ENCODE results near the gene PSMA5.
"Not testable (repeated sequence)": the region's sequence is repeated elsewhere in the genome, so short reads cannot be mapped to it uniquely, and the experiment has no call there.

The PSMA5 gene

DNA sequence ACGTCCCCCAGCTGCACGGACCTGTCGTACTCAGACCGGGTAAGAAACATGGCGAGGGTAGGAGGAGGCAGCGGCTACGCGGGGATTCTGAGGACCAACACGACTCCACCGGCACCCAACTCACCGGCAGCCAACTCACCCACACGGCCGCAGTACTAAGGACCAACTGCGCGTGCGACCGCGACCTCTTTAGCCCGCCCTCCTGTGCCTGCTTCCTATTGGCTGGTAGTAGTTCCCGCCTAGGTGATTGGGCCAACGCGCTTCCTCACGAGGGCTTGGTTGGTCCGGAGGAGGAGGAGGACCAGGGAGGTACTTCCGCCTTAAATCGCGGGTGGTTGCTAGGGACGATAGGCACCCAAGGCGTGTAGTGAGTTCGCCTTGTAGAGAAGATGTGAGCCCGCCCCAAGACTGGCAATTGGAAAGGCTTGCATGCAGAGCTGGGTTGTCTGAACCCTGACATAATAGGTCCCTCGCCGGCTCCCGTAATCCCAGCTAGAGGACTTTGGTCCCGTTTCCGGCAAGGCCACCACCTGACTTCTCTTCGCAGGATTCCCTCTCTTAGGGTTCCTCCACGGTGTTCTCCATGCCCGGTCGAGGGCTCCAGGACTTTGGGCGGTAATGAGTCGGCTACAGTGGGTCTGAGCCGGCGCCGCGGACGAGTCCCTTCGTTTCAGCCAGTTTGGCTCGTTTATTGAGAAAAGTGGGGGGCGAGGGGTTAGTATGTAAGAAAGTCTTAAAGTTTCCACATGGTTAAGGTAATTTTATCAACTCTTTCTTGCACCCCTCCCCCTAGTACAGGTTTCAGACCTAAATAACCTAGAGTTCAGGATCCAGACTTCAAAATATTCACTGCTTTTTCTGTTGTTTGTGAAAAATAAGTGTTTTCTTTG lies at the start of gene PSMA5:
Gene PSMA5, minus strand, starts transcription at position 168 of the 890 bp plus-strand sequence. Its CDS starts 118 bp downstream, at position 50.
- DNase-seq (ENCODE audit: low read depth): peak; percentile 99

DNA sequence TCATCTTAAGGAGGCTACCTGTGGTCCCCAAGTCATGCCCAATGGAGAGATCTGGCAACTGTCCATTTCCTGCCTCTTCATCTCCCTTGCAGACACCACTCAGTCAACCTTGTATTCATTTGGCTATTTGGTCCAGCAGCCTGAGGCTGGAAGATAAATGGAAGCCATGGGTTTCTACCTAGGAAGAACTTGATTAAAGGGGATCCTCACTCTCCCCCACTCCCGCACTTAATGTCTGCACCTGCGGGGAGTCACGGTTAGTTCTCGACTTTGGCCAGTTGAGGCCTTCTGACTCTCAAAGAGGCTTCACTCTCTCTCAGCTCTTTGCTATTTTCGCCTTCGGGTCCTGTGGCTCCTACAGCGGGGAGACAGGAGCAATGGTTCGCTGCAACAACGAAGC lies 49.0 kb upstream of the PSMA5 start:
- no peak for DNase-seq (ENCODE audit: low read depth)

GRCh38 chr1:109474697-109475096 lies 48.4 kb upstream of the PSMA5 start:
- DNase-seq (ENCODE audit: low read depth): no peak

DNA sequence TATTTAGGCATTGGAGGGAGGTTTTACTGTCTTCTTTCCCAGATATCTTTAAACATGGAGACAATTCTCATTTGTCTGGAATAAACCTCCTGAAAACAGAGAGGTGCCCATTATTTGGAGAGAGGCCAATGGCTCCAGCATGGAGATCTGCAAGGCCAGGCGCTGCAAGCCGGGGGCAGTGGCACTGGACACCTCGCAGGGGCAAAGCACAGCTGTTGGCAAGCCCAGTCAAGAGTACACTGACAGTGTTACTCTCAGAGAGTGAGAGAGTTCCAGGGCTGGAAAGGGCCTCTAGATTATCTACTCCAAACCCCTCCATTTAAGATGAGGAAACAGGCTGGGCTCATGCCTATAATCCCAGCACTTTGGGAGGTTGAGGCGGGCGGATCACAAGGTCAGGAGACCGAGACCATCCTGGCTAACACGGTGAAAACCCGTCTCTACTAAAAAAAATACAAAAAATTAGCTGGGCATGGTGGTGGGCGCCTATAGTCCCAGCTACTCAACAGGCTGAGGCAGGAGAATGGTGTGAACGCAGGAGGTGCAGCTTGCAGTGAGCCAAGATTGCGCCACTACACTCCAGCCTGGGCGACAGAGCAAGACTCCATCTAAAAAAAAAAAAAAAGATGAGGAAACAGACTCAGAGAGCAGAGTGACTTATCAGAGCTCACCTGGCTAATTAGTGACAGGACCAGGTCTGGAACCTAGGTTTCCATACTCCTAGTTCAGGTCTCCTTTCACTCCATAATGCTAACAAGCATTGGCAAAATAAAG lies 47.2 kb upstream of the PSMA5 start:
- not testable (repeated sequence) for DNase-seq (ENCODE audit: low read depth)

DNA sequence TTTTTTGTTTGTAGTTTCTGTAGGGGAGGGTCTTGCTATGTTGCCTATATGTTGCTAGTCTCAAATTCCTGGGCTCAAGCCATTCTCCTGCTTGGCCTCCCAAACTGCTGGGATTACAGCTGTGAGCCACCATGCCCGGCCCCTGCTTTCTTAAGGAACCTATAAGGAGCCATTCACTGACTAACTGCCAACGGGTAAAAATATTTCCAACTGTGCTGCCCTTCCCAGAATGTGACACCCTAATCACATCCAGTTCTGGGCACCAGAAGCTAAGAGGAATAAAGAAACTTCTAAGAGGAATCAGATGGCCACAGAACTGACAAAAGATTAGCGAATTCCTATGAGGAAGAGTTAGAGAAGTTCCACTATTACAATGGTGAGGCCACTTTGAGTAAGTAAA lies 46.5 kb upstream of the PSMA5 start:
- no peak for DNase-seq (ENCODE audit: low read depth)

DNA sequence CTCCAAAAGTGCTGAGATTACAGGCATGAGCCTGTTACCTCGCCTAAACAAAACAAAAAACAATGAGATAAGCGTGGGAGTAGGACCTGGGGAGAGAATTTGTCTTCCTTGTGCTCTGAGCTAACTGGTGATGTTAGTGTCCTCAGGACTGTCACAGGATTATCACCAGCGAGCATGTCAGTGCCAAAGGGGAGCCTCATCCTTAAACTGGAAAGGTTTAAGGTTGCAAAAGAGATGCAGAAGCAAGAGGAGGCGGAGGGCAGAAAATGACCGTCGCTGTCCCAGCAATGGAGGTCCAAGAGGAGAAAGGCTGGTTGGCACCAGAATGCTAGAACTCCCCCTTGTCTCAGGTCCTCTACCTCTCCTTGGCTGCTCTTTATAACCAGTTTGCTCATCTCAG lies 44.0 kb upstream of the PSMA5 start:
- DNase-seq (ENCODE audit: low read depth): no peak

DNA sequence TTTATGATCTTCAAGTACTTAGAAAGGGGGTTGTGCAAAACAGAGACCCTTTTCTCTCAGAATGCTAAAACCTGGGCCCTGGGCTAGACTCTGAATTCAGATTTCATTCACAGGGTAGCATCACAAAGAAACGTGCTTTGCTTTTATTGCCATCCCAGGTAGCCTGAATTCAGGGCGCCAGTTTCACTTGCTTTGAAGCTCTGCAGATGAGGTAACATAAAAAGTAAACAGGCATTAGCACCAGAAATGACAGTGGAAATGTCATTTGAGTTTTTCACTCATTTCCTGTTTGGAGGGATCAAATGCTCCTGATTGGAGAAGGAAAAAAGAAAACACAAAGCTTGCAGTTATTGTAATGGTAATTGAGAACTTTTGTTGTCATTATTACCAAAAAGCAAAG lies 42.7 kb upstream of the PSMA5 start:
- no peak for DNase-seq (ENCODE audit: low read depth)

DNA sequence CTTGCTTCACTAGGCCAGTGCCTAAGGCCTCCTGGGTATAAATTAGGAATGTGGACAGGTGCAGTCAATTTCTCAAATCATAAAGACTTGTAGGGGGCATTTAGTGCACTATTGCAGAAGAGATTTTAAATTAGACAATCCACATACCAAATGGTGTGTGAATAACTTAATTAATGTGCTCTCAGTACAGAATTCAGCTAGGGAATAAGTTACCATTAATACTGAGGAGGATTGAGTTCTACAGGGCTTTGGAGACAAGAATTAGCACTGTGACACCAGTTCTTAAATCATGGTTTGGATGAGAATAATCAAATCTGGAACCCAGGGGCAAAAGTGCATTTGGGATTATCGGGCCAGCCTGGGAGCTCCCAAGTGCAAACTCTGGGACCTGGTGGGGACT lies 41.8 kb upstream of the PSMA5 start:
- no peak for DNase-seq (ENCODE audit: low read depth)

DNA sequence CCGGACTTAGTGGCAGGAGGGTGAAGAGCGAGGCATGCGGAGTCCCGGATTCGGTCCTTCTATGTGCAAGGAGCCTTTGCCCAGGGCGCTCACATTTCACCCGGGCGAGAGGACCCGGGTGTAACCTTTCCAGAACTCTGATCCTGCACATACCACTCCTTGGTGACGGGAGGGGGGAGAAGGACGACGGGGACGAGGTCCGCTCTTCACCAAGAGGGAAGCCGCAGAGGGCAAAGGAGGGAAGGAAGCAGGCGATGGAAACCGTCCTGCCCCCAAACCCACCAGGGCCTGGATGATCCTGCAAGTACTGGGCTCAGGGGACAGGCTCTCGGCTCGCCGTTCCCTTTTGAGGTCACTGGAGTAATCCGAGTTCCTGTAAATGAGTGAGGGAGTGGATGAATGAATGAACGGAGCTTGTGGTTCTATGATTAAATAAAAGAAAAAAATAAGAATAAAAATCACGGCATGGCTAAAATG lies 41.1 kb upstream of the PSMA5 start:
- DNase-seq (ENCODE audit: low read depth): no peak

- no peak for DNase-seq (ENCODE audit: low read depth)
These were observed 40.4 kb upstream of the PSMA5 start, which contains the start of gene SYPL2 for GRCh38 chr1:109466452-109467300. Gene SYPL2 (plus strand): TSS chr1:109466546. CDS start chr1:109466844, 298 bp downstream.

GRCh38 chr1:109466125-109466451 lies 39.8 kb upstream of the PSMA5 start:
- DNase-seq (ENCODE audit: low read depth): no peak

DNA sequence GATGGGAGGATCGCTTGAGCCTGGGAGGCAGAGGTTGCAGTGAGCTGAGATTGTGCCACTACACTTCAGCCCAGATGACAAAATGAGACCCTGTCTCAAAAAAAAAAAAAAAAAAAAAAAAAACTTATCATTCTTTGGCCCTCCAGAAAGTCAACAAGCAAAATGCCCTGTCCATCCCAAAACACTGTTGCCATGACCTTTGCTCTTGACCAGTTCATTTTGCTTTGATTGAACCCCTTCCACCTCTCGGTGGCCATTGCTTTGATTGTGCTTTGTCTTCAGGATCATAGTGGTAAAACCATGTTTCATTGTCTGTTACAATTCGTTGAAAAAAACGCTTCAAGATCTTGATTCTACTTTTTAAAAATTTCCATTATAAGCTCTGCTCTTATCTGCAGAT lies 31.6 kb upstream of the PSMA5 start:
- DNase-seq (ENCODE audit: low read depth): no peak

GRCh38 chr1:109454497-109455133 lies 28.4 kb upstream of the PSMA5 start:
- no peak for DNase-seq (ENCODE audit: low read depth)

GRCh38 chr1:109447524-109447923 lies 21.3 kb upstream of the PSMA5 start:
- no peak for DNase-seq (ENCODE audit: low read depth)

GRCh38 chr1:109445949-109446695 lies 19.9 kb upstream of the PSMA5 start:
- DNase-seq (ENCODE audit: low read depth): not testable (repeated sequence)

DNA sequence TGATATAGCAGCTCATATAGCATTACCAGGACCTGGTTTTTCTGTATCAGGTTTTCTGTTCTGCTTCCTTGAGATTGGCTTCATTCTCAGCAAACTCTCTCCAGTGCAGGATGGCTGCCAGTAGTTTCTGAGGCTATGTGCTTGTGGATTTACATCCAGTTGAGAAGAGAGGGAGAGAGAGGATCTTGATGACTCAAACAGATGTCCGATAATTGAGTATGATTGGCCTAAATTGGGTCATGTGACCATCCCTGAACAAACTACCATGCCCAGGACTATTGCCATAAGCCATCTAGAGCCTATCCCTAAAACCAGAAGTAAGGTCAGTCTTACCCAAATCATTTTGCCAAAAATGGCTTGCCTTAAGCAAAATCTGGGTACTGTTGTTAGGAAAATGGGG lies 18.1 kb upstream of the PSMA5 start:
- no peak for DNase-seq (ENCODE audit: low read depth)

DNA sequence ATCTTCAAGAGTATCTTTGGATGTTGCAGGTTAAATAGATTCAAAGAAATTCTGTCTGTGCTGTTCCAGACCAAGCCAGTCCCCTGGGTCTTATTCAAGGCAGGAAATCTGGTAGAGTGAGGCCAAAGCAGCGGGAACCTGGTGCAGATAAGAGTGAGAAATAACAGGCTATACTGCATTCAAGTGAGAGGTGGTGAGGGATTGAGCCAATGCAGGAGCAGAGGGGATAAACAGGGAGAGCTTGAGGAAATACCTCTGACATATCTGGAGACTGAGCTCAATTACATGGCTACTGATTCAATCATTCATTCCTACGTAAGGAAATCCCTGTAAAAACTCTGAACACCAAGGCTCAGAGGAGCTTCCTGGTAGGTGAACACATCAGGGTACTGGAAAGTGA lies 17.2 kb upstream of the PSMA5 start:
- no peak for DNase-seq (ENCODE audit: low read depth)

DNA sequence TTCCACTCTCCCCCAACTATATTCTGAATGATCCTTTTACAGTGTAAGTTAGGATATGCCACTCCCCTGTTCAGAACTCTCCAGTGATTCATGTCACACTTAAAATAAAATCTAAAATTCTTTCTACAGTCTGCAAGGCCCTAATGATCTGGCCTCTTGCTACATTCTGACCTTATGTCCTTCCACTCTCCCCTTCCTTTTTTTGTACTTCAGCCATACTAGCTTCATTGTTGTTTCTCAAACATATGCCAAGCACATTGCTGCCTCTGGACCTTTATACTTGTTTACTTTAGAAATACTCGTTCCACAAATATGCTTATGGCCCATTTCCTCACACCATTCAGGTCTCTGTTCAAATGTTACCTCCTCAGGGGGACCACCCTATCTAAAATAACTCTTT lies 14.8 kb upstream of the PSMA5 start:
- DNase-seq (ENCODE audit: low read depth): no peak

DNA sequence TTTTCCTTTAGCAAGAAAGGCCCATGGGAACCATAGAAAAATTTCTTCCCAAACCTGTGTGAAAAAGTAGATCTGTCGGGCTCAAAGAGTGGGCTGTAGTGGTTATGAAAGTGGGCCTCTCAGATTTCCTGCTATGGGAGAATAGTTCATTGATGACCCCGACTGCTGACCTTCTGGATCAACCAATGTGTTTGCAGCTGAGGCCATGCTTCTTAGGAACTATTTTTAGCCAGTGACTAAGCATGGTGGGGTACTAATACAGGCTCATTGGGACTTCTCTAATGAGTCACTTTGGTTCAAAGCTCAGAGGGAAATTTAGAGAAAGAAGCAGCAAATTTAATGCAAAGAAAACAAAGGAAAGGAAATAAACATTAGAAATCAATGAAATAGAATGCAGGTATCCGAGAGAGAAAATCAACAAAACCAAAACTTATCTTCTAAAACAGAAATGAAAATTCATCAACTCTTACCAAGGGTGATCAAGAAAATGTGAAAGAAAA lies 12.6 kb upstream of the PSMA5 start:
- peak; percentile 96 for DNase-seq (ENCODE audit: low read depth)

DNA sequence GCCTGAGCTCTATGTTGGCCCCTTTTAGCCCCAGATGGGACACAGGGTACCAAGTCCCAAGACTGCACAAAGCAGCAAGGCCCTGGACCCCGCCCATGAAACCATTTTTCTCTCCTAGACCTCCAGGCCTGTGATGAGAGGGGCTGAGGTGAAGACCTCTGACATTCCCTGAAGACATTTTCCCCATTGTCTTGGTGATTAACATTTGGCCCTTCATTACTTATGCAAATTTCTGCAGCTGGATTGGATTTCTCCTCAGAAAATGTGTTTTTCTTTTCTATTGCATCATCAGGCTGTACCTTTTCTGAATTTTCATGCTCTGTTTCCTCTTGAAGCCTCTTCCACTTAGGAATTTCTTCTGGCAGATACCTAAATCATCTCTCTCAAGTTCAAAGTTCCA lies 8.2 kb upstream of the PSMA5 start:
- DNase-seq (ENCODE audit: low read depth): no peak

- DNase-seq (ENCODE audit: low read depth): no peak
These were observed 7.1 kb upstream of the PSMA5 start for GRCh38 chr1:109433322-109433721.
